Measurements from ENCODE around the gene VARS2. TPM values are rescaled to one million over a fixed set of nuclear protein-coding genes. Genes with fewer than 3 reads are reported as not detected.

The VARS2 gene
- polyA plus RNA-seq, 4 donors, result 26.1 to 59.5 (median 35.3) TPM

DNA sequence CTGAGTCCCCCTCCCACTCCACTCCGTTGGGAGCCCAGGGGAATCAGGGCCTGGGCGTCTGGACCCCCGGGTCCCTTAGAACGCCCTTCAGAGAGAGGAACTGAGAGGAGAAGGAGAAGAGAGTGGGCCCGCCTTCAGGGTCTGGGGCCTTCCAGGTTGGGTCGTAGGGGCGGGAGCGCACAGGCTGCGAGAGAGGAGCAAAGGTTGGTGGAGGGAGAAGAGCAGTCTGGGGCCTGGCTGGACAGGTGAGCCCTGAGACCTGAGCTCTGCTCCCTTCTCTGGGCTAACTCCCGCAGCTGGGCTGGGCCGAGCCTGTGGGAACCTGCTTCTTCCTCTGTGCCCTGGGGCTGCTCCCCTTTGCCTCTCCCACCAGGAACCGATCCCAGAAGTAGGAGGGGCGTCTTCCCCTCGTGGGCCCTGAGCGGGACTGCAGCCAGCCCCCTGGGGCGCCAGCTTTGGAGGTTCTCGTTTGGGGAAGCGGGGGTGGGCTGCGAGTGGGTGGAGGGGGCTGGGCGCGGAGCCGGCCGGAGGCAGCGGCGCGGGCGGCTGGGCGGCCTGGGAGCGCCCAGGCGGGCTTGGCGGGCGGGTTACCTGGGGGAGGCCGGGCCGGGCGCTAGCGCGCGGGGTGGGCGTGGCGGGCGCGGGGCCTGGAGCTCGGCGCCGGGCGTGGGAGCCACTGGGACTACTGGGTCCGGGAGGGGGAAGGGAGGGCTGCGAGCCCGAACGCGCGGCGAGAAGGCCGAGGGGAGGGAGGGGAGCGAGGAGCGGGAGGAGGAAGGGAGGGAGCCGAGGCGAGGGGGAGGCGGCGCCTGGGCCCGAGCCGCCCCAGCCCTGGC is 30.1 kb upstream of the VARS2 start, which contains the start of gene DDR1:
Gene DDR1 (plus strand): TSS at position 835 of the 836 bp plus-strand sequence. CDS start 4,211 bp downstream, outside the sequence.
- no peak for DNase-seq (ENCODE audit: low read depth in 4 of 4, low spot score in 3 of 4)

GRCh38 chr6:30884521-30885480 is 29.2 kb upstream of the VARS2 start:
- DNase-seq (ENCODE audit: low read depth in 4 of 4, low spot score in 3 of 4), result no peak

DNA sequence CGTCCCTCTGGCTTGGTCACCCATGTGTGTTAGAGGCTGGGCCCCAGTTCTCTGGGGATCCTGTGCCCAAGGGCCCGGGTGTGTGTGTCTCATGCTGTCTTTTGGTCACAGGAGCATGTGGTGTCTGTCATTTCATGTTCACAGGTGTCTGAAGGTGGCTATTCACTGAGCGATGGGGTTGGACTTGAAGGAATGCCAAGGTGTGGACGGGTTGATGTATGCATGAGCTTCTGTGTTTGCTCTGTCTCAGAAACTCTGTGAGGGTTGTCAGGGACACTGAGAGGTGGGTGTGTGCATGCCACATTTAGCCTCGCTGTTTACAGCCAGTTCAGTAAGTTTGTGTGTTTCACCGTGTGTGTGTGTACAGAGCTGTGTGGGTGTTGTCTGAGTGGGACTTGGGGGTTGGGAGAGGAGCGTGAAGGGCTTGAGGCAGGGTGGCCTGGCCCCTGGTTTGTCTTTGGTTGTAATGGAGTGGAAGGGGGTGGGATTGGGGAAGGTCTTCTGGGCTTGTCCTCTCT is 28.5 kb upstream of the VARS2 start:
- DNase-seq (ENCODE audit: low read depth in 4 of 4, low spot score in 3 of 4), result no peak

DNA sequence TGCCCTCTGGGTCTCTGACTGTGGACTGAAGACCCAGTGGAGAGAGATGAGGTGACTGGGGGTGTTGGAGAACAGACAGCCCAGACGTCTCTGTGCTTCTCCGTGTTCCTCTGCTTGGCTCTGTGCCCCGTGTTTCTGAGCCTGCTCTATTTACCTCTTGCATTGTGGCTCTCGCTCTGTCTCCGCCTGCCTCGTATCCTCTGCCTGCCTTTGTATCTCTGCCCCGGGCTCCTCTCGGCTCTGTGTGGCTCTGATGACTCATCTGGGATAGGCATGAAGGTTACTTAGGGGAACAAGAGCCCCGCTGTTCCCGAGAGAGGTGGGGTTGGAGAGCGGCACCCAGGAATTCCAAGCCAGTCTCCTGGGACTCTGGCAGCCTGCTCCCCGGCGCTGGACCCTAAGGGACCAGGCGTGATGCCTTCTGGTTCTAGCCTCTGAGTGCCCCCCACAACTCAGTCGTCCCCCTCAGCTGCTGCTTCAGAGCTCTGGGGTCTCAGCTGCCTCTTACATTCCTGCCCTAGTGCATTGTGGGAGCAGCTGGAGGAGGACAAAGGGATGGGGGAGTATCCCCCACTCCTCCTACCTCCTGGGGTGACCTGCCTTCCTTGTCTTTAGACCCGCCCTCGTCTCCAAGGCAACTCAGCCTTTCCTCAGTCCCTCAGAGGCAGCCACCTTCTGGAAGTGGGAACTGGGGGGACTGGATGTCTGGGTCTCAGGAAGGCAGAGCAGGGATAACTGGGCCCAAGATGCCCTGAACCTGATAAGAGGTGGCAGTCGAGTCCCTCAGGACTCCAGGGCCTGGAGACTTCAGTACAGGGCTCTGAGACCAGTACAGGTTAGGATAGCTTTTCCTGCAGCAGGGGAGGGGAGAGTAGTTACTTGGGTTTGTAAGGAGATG is 27.8 kb upstream of the VARS2 start:
- peak in 1 of 4 donors; percentile 63 for DNase-seq (ENCODE audit: low read depth in 4 of 4, low spot score in 3 of 4)

DNA sequence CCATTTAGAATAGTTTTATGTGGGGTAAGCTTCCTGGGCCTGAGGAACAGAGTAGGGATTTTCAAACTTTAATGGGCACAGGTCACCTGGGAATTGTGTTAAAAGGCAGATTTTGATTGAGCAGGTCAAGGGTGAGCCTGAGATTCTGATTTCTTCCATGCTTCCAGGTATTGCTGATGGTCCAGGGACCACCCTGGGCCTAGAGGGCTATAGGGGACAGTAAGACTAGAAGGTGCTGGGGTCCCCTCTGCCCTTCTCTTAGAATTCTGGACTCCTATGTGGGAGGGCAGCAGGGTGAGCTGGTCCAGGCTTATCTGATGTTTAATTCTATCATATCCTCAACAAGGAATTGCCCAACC is 27.2 kb upstream of the VARS2 start:
- DNase-seq (ENCODE audit: low read depth in 4 of 4, low spot score in 3 of 4), result no peak

GRCh38 chr6:30887901-30888815 is 25.9 kb upstream of the VARS2 start:
- no peak for DNase-seq (ENCODE audit: low read depth in 4 of 4, low spot score in 3 of 4)

DNA sequence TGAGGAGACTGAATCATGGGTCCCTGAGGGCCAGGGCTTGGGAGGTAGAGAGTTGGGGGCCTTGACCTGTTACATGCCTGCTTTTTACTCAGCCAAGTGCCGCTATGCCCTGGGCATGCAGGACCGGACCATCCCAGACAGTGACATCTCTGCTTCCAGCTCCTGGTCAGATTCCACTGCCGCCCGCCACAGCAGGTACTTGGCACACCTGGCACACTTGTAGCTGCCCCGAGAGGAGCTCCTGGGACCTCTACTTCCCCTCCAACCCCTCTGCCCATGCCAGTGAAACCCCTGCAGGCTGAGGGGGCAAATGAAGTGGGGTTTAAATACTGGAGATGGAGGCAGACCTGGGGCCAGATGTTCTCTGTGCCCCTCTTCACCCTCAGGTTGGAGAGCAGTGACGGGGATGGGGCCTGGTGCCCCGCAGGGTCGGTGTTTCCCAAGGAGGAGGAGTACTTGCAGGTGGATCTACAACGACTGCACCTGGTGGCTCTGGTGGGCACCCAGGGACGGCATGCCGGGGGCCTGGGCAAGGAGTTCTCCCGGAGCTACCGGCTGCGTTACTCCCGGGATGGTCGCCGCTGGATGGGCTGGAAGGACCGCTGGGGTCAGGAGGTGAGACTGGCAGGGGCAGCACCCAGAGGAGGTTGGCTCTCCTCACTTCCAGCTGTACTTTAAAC is 25.1 kb upstream of the VARS2 start:
- no peak for DNase-seq (ENCODE audit: low read depth in 4 of 4, low spot score in 3 of 4)

GRCh38 chr6:30889496-30889885 is 24.5 kb upstream of the VARS2 start:
- DNase-seq (ENCODE audit: low read depth in 4 of 4, low spot score in 3 of 4), result no peak

- no peak for DNase-seq (ENCODE audit: low read depth in 4 of 4, low spot score in 3 of 4)
Observed at GRCh38 chr6:30889921-30890645, 24.0 kb upstream of the VARS2 start.

DNA sequence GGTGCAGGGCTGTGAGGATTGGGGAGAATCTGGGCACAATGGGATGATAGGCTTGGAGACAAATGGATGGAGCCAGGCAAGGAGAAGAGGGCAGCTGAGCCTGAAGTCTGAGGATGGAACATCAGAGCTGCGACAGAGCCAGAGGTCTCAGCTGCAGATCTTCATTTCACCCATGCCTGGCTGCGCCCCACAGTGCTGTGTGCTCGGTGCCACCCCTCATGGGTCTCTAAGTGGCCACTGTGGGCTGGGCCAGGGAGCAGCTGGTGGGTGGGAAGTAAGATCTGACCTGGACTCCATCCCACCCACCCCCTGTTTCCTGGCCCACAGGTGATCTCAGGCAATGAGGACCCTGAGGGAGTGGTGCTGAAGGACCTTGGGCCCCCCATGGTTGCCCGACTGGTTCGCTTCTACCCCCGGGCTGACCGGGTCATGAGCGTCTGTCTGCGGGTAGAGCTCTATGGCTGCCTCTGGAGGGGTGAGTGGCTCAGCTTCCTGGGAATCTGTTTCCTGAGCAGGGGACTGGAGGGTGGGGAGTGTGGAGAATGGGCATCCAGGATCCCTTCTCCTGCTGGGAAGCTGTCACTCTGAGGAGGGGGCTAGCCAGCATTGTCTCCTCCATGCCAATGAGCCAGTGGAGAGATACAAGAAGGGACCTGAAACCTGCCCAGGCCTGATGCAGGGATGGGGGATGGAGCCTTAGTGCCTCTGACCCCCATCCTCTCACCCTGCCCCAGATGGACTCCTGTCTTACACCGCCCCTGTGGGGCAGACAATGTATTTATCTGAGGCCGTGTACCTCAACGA is 23.2 kb upstream of the VARS2 start:
- DNase-seq (ENCODE audit: low read depth in 4 of 4, low spot score in 3 of 4), result no peak

- DNase-seq (ENCODE audit: low read depth in 4 of 4, low spot score in 3 of 4), result no peak
Observed at GRCh38 chr6:30891450-30891723, 22.7 kb upstream of the VARS2 start.

GRCh38 chr6:30891816-30892538 is 22.1 kb upstream of the VARS2 start:
- DNase-seq (ENCODE audit: low read depth in 4 of 4, low spot score in 3 of 4), result no peak

DNA sequence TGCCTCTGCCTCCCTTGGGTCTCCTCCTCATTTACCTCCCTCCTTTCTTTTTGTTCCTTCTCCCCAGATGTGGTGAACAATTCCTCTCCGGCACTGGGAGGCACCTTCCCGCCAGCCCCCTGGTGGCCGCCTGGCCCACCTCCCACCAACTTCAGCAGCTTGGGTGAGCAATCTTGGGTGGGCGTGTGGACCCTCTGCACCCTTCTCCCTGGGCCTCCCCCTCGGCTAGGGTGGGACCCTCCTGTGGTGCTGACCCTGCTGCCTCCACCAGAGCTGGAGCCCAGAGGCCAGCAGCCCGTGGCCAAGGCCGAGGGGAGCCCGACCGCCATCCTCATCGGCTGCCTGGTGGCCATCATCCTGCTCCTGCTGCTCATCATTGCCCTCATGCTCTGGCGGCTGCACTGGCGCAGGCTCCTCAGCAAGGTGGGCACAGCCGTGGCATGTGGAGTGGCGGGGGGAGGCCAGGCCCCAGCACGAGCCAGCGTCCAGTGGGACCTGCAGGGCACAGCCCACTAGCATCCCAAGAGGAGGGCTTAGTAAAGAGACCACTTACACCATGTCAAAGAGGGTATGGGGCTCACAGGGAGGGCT is 20.9 kb upstream of the VARS2 start:
- DNase-seq (ENCODE audit: low read depth in 4 of 4, low spot score in 3 of 4), result no peak

DNA sequence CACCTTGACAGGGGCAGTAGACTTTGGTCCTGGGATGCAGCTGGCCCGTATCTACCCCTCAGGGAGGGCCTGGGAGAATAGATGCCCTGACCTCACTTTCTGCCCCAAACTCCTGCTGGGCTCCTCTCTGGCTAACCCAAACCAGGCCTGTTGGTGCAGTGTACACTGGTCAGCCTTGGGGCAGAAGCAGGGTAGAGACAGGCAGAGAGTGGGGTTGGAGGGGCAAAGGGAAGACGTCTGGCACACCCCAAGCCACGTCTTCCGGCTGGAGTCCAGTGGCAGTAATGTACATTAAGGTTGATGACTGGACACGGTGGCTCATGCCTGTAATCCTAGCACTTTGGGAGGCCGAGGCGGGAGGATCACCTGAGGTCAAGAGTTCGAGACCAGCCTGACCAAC is 20.4 kb upstream of the VARS2 start:
- DNase-seq (ENCODE audit: low read depth in 4 of 4, low spot score in 3 of 4), result no peak

DNA sequence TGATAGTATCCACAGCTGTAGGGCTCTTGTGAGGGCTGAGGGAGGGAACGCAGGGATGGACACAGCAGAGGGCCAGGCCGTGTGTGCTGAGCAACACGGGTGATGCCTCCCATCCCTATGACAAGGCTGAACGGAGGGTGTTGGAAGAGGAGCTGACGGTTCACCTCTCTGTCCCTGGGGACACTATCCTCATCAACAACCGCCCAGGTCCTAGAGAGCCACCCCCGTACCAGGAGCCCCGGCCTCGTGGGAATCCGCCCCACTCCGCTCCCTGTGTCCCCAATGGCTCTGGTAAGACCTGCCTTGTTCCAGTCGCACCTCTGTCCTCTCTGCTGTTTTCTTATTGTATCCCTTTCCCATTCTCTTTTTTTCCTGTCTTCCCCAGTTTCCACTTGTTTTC is 19.7 kb upstream of the VARS2 start:
- DNase-seq (ENCODE audit: low read depth in 4 of 4, low spot score in 3 of 4), result no peak

DNA sequence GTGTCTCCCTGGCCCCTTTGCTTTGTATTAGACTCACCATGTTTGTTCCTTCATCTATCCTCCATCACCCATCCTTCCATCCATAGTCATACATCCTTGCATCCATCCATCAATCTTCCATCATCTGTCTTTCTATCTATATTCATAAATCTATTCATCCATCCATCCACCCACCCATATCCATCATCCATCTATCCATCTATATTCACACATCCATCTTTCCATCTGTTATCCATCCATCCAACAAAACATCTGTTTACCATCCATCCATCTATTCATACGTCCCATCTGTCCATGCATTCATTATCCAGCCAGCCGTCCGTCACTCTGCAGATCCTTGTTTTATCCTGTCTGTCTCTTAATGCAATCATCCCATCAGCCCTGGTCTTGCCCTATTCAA is 19.1 kb upstream of the VARS2 start:
- DNase-seq (ENCODE audit: low read depth in 4 of 4, low spot score in 3 of 4), result no peak
